ENCODE results near the gene ANTXR1.

The ANTXR1 gene

DNA sequence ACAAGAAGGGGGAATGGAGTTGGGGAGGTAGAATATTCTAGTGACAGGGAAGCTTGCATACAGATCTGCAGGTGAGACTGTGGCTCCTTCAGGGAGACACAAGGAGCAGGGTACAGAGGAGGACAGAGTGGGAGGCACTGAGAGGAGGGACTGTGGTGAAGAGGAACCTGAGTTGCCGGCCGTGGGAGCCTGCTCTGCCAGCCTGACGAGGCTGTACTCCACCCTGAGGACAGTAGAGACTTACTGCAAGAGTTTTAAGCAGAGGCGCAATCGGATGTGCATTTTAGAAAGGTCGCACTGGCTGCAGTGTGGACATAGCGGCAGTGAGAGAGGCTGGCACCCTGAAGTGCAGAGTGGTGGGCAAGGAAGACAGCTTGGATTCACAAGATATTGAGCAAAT is 188.3 kb downstream of the ANTXR1 start:
- in situ Hi-C loops (cut with MboI; ENCODE audit: low sequenced_read_pairs): no loop called here

DNA sequence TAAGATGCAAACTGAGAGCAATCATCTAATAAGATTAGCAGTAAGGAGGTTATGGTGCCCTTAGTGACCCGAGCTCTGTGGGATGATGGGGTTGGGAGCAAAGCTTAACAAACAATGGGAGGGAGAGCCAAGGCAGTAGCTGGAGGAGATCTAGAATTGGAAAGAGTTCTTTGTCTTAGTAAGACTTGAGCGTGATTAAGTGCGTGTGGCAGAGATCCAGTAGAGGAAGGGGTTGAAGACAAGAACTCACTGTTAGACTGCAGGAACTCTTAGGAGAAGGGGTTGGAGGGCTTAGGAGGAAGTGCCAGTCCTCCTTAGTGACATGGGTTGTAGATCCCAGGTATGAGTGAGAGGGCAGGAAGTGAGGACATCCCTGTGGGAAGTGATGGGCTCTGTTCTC is 189.3 kb downstream of the ANTXR1 start:
- in situ Hi-C loops (cut with MboI; ENCODE audit: low sequenced_read_pairs): no loop called here

DNA sequence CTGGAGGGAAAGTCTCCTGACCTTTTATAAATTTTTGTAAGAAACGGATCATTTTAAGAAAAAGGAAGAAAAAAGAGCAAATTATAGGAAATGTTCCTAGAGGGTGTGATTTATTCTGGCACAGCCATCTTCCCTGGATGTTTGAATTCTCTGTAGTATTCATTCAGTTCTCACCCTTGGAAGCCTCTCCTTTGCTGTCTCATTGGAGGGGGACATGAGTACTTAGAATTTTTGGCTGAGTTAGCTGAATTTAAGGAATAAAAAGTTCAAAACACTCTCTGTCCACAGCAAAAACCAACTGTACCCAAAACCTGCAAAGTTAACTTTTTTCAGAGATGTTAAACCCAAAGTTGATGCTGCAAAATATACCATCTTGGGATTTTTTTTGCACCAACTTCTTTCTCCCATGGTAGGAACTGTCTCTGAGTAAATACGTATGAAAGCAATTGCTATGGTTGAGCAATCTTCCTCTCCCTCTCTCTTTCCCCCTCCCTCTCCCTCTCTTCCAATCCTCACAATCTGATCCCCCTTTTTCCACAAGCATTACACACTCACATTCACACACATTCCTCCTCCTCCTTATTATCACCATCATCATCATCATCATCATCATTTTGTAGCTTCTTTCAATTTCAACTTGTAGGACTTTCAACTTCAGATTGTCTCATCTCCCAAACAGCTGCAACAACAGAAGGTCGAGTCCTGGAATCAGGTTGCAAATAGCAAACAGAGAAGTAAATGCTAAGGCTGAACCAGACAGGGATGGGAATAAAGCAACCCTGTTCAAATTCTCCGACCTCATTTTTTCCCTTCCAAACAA is 190.4 kb downstream of the ANTXR1 start:
- in situ Hi-C loops (cut with MboI; ENCODE audit: low sequenced_read_pairs): no loop called here

DNA sequence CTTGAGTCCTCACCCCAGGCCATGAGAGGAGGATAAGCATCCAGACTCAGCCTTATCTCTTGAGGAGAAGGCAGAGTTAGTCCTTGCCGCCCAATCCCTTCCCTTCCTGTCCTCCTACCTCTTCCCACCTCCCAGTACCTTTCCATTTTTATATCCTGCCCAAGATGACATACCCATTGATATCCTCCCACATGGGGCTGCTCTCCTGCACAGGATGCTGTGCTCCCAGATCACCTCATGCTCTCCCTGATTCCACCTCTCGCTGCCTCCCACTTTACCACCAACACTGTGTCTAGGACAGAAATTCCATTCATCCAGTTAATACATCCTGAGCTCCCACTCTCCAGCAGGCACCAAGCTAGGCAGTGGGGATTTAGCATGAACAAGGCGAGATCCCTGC is 191.7 kb downstream of the ANTXR1 start:
- in situ Hi-C loops (cut with MboI; ENCODE audit: low sequenced_read_pairs): no loop called here

DNA sequence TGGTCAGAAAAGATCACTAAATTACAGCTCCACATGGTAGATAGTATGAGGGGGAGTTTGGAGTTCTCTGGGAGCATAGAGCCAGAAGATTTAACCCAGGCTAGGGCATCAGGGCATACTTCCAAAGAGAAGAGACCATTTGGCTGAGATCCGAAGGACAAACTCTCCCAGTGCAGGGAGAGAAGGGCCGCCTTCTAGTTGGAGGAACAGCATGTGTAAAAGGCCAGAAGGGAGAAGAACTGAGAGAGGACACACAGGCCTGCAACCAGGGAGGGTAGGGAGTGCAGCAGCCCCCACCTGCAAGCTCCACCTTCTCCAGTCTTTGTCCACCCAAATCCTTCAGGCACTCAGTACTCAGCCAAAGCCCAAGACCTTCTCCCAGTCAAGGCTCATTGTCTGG is 192.1 kb downstream of the ANTXR1 start:
- in situ Hi-C loops (cut with MboI; ENCODE audit: low sequenced_read_pairs): no loop called here

DNA sequence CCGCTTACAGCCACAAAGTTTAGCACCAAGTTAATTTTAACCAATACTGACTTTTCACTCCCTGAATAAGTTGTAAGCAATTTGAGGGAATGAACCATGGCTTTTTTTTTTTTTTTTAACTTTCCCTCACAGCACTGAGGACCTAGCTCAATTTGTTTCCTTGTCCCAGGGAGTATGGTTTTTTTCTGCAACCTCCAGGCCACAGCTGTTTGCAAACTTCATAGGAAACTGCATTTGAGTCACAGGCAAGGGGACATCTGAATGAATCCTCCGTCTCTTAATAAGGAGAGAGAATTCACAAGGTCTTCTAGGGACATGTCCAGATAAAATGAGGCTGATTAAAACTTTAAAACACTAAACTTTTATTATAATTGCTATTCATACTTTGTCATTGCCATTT is 192.5 kb downstream of the ANTXR1 start:
- in situ Hi-C loops (cut with MboI; ENCODE audit: low sequenced_read_pairs): no loop called here

DNA sequence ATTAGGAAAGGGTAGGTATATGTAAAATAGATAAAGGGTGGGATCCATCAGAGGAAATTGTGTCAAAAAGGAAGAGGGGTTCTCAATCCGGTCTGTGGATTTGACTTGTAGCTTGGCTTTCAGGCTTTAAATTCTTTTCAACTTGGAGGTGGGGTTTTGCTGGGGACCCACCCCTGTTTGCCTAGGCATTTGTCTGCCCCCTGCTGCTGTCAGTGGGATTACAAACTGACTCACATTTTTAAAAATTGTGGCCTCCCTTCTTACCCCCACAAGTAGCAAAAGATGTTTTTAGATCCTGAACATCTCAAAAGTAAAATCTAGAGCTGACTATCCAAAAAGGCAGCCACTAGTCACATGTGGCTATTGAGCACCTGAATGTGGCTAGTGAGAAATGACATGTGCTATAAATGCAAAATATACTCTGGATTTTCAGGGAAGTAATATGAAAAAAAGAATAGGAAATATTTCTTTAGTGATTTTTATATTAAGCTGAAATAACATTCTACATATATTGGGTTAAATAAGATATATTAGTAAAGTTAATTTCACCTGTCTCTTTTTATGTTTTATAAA is 195.1 kb downstream of the ANTXR1 start:
- in situ Hi-C loops (cut with MboI; ENCODE audit: low sequenced_read_pairs): no loop called here

DNA sequence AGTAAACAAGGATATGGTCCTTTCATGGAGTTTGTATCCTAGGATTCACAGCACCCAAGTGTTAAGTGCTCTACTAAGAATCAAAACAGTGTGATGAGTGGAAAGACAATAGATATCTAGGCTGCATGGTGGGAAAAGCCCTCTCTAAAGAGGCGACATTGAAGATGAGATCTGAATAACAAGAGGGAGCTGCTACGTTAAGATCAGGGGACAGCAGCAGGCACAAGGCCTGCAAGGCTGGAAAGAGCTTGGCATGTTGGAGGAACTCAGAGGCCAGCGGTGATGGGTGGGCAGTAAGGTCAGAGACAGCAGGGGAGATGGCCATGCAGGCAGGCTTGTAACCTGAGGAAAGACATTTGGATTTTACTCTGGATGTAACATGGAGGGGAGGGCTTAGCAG is 196.5 kb downstream of the ANTXR1 start:
- in situ Hi-C loops (cut with MboI; ENCODE audit: low sequenced_read_pairs): no loop called here

DNA sequence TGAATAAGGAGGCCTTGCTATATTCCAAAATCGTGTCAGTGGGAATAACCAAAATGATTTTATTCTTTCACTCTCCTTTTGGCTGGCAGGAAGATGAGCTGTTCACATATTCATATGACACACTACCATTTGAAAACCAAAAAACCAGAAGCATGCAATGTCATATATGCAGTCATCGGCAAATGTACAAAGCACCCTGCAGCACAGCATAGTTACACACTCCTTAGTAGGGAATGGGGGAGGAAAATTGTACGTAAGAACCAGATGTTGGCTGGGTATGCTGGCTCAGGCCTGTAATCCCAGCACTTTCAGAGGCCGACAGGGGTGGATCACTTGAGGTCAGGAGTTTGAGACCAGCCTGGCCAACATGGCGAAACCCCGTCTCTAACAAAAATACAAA is 197.4 kb downstream of the ANTXR1 start:
- in situ Hi-C loops (cut with MboI; ENCODE audit: low sequenced_read_pairs): no loop called here

DNA sequence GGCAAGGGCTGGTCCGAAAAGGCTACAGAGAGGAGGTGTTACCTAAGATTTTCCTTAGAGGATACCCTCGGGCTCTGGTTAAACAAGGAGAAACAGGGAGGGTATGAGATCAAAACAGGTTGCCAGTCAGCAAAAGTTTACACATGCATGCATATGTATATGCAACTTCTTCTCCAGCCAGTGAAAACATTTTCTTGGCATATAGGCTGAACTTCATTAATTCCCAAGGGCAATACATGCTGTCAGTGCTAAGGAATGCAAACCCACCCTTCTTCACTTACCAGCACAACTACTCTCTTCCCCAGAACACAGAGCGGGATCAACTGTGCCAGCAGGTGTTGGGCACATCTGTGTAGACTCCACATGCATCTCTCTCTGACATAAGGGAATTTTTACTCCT is 198.1 kb downstream of the ANTXR1 start:
- in situ Hi-C loops (cut with MboI; ENCODE audit: low sequenced_read_pairs): no loop called here

DNA sequence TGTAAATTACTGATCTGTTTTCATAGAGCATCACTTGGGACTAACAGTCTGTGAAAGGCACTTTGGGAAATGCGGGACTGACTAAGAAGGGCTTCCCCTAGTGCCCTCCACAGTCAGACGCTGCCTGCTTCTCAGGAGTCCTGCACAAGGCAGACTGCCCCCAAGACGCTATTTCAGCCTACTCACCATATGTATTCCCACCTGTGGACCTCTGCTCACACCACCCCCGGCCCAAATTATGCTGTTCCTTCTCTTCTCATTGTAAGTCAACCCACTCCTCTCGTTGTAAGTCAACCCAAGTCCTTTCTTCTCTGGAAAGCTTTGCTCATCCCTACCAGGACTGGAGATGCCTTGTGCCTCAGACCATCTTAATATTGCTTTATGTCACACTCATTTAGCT is 198.7 kb downstream of the ANTXR1 start:
- in situ Hi-C loops (cut with MboI; ENCODE audit: low sequenced_read_pairs): no loop called here

DNA sequence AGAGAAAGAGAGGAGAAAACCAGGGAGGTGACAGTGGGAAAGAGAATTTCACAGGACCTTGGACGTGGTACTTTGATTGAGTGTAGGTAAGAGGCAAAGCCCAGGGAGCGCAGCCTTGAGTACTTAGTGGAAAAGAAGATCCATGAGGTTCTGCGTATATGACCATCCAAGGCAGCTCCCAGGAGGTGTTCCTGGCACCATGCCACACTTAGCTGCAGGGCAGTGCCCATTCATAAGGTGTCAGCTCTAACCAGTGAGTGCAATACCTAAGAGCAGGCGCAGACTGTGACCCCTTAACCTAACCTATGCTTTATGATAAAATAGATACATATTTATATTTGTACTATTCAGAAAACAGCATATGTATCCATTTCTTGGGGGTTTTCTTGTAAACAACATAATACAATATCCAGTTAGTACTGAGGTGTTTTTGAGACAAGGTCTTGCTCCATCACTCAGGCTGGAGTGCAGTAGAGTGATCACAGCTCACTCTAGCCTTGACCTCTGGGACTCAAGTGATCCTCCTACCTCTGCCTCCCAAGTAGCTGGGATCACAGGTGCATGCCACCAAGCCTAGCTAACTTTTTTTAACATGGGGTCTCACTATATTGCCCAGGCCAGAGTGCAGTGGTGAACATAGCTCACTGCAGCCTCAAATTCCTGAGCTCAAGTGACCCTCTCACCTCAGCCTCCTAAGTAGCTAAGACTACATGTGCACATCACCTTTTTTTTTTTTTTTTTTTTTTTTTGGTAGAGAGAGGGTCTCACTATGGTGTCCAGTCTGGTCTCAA is 199.5 kb downstream of the ANTXR1 start:
- in situ Hi-C loops (cut with MboI; ENCODE audit: low sequenced_read_pairs): no loop called here

DNA sequence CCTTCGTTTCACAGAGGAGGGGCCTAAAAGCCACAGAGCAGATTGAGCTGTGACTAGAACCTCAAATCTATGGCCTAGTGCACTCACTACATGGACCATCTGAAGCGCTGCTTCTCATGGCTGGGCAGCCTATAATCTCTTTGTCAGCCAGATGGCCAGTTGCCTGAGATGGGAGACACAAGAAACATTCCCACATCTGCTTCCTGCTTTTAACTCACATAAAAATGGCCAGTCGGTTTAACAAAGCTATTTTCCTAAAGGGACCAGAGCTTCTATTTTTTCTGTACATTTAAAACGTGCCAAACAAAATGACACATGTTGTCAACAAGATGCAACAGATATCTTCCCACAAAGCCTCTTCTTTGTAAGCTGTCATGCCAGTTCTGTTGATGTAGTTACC is 200.2 kb downstream of the ANTXR1 start:
- in situ Hi-C loops (cut with MboI; ENCODE audit: low sequenced_read_pairs): no loop called here

DNA sequence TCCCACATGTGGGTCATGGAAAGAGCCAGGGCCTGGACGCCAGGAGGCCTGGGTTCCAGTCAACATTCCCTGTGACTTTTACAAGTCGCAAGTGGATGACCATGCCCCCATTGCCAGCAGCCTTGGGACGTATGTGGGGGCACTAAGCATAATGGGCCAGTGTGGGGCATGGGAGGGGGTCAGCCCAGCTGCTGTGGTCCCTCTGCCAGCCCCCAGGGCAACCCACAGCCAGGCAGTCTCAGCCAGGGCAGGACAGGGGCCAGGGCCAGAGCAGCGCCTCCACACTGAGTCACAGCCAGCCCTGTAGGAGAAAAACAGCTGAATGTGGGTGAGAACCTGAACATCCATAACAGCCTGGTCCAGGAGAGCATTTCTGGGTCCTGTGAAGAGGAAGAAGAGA is 200.8 kb downstream of the ANTXR1 start:
- in situ Hi-C loops (cut with MboI; ENCODE audit: low sequenced_read_pairs): no loop called here

DNA sequence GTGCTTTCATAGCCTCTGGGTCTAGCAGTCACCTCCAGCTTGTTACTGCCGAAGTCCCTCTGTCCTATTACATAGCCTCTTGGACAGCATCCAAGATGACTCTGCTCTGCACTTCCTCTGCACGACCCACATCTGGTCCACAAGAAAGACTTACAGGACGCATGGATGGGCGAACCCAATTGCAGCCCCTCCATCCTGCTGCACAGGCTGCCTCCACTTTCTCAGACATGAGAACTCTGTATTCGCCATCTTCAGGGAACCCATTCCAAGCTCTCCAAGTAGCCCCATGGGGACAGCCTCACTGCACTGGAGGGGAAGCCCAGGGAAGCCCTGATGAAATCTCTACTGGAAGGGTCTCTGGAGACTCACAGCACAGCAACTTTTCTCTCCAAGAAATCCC is 201.9 kb downstream of the ANTXR1 start:
- in situ Hi-C loops (cut with MboI; ENCODE audit: low sequenced_read_pairs): no loop called here

DNA sequence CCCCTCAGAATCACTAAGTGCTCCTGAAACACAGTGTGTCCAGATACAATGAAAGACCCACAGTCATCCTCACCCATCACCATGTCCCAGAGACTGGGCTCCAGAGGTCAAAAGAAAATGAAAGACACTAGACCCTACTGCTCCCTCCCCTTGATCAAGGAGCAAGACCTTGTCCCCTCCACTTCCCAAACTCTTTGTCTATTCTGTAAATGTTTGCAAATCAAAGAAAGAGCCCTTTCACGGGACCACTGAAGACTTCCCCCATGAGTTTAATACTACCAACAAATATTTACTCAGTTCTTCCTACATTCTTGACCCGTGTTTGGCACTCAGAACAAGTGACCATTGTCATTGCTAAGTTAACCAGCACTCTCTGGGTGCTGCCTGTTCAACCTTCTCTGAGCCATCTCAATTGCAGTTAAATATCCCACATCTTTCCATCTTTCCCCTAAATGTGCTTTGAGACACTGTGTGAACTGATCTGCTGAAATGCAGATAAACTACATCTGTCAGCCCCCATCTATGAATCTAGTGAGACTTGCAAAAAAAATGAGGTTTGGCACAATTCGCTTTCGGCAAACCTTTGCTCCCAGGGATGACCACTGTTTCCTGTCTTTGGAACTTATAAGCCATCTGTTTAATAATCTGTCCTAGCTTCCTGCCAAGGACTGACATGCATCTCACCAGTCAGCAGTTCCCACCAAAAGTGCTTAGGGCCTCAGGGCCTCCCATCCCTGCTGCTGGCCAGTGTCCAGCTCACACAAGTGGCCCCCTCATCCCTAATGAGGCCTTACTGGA is 203.8 kb downstream of the ANTXR1 start:
- in situ Hi-C loops (cut with MboI; ENCODE audit: low sequenced_read_pairs): no loop called here

DNA sequence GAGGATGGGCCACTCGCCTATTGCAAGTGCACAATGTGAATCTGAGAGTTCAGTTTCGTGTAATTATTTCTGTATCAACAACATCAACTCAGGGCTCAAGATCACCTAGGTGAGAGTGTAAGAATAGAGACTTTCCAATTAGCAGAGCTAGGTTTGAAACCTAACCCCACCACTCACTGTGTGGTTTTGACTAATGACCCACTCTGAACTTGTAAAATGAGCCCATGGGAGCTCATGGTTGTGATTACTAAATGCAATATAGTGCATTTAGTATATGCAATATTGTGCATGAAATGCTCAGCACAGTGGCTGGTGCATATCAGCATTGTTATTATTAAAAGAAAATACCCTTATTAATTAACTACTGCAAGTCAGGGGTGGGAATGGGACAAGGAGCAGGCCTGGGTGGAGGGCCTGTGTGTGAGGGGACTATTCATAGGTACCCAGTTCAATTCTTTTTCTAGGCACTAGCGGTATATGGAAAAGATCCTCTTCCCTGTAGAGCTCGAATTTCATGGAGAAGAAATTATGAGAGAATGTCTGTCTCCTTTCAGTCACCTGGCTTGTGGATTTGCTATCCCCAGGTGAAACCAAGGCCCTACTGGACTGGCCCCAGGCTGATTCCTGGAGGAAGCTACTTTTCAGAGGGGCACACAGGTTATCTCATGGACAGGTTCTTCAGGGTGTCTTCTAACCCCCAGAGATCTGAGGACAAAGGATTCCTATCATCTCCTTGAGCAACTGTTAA is 204.5 kb downstream of the ANTXR1 start:
- in situ Hi-C loops (cut with MboI; ENCODE audit: low sequenced_read_pairs): no loop called here

DNA sequence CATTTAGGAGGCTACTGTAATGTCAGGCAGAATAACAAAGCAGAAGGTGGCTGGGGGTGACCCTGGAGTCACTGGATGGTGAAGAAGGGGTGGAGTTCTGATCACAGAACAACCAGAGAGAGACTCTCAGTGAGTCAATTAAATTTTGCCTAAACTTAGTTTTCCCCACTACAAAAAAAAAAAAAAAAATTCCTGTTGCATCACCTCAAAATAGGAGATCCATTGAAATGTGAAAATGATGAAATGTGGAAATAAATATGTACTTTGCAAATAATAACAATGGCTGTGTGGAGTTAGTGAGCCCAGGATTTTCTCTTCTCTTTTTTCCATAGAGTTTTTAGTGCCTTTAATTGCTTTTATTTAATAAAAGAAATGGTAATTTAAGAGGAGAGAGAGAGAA is 208.5 kb downstream of the ANTXR1 start:
- in situ Hi-C loops (cut with MboI; ENCODE audit: low sequenced_read_pairs): no loop called here

DNA sequence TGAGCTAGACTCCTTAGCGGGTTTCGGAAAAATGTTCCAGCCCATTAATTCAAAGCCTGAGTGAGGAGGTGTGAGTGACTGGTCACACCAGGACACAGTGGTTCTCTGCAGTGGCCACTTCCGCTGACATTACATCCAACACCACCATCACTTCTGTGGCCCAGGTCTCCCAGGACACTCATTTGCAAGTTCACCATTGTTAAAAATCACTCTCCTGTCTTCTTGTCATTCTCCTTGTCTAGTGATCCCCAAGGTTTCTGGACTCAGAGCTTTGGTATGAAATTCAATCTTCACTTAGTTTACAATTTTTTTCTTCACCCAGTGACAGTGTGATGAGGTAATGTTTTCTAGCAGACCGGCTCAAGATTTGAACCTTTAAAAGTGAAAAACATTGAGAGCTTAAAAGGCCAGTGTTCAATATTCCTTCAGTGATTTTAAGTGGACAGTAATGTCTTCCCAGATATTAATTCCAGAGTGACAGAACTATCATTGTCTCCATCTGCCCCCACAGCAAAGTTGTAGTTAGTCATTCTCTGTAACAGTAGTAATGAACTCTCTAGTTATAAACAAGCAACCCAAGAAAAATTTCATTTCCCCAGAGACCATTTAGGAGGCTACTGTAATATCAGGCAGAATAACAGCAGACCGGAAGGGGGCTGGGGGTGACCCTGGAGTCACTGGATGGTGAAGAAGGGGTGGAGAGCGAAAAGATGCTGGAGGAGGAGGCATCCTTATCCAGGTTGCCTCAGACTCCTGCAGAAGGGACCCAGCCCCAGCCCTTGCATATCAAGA is 209.2 kb downstream of the ANTXR1 start:
- in situ Hi-C loops (cut with MboI; ENCODE audit: low sequenced_read_pairs): no loop called here

Measured in HL-60/S4 treated with retinoic acid at 250 ng/mL for 4 days and 3 days (cell line).